Stromal cell of bone marrow (primary cell): Measurements from ENCODE around the gene SNRPD1.
"Not testable (repeated sequence)": the region's sequence is repeated elsewhere in the genome, so short reads cannot be mapped to it uniquely, and the experiment has no call there.

Experiments used
- DNase-seq: peaks from one replicate; pipeline ENCODE4 v3.0.0-alpha.2; 2012; ENCODE audit warnings: low read depth

SNRPD1 gene

DNA sequence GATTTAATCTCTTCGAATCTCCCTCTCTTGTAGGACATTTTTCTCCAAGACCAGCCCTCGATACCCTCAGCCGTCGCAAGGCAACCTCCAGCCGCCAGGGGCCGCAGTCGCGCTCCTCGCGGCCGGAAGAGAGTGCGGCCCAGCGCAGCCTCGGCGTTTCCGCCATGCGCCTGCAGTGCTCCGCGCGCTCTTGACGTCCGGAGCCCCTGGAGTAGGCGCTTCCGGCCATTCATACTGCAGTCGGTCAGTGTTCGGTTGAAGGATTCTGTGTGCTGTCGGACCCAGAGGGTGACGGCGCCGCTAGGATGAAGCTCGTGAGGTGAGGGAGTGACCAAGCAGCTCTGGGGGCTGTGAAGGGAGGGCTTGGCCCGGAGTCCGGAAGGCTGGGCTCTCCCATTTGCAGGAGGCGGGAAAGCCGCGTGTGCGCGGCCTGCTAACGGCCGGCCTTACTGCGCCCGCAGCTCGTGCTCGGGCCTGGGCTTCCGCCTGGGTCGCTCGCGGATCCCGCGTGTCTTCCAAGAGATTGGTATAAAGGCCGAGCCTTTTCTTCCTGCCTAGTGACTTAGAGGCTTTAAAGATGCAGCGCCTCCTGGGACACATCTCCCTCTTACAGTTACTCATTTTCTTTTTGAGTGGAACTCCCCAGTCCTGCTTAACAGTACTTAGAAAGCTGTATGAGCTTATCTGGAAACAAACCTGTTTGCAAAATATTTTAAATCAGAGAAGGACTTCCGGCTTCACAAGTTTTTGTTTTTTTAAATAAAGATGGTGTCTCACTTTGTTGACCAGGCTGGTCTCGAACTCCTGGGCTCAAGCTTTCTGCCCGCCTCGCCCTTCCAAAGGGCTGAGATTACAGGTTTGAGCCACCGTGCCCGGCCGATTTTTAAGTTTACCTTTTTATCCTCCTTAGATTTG lies at the start of gene SNRPD1:
Gene SNRPD1, plus strand, starts transcription at position 190 of the 915 bp plus-strand sequence. Its CDS starts 116 bp downstream, at position 306.
- peak; percentile 79 for DNase-seq

DNA sequence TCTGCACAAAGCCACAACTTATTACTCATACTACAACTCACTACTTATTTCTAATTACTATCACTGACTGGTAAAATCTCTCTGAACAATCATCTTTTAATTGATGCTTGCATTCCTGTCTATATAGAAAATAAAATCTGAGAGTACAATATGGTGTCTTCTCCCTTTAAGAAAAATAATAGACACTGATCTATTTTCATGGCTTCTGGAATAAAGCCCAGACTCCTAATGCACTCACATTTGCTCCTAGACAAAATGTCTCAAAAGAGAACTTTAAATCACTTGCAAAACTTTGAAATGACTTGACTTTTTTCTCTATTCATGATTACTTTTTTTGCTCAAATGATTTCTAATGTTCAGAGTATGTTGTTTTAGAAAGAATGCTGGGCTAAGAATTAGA lies 40.3 kb upstream of the SNRPD1 start:
- DNase-seq, result peak; percentile 9

DNA sequence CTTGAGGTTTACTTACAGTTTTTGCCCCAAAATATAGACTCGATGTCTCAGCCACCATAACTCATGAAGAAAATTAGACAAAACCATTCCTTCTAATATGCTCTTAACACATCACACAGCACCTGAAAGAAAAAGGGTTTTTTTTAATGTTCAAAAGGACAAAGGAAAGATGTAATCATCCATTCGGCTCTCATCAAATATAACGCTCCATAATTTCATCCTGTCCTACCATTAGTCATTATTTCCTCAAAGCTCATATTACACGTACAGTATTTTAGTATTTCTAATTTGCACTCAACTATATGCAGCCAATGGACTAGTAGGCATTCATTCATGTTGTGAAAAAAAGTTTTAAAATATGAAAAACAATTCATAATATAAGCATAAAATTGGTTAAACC lies 36.5 kb upstream of the SNRPD1 start:
- DNase-seq, result no peak

DNA sequence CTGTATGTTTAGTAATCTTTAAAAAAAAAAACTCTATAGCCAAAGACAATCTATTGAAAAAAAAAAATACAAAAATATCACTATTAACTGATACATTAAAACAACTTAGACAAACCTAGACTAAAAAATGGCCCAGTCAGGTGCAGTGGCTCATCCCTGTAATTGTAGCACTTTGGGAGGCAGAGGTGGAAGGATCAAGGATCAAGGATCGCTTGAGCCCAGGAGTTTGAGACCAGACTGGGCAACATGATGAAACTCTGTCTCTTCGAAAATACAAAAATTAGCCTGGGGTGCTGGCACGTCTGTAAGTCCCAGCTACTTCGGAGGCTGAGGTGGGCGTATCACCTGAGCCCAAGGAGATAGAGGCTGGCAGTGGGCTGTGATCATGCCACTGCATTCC lies 27.7 kb upstream of the SNRPD1 start:
- DNase-seq, result no peak

DNA sequence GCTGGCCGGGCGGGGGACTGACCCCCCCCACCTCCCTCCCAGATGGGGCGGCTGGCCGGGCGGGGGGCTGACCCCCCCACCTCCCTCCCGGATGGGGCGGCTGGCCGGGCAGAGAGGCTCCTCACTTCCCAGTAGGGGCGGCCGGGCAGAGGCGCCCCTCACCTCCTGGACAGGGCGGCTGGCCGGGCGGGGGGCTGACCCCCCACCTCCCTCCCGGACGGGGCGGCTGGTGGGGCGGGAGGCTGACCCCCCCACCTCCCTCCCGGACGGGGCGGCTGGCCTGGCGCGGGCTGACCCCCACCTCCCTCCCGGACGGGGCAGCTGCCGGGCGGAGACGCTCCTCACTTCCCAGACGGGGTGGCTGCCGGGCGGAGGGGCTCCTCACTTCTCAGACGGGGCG lies 19.8 kb upstream of the SNRPD1 start:
- DNase-seq, result not testable (repeated sequence)

DNA sequence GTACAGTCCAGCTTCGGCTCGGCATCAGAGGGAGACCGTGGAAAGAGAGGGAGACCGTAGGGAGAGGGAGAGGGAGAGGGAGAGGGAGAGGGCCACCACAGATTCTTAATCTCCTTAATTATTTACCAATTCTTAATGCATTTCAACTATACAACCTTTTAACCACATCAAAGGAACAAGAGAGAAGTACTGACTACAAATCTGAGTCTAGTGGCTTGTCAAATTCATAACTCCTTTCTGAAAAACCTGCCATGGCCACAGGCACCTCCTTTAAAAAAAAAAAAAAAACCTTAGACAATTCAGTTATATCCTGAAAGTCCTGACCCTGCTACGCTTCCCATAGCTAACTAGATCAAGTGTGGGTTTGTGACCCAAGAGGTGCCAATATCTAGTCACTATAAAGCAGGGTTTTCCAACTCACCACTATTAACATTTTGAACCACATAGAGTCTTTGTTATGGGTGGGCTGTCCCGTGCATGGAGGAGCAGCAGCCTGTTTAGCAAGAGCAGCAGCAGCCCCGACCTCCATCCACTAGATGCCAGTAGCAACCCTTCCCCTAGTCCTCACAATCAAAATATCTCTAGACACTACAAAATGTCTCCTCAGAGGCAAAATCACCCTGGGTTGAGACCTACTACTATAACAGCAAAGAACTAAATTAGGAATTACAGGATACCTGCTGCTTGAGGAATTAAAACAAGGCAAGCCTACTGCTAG lies 18.4 kb upstream of the SNRPD1 start:
- DNase-seq, result no peak

DNA sequence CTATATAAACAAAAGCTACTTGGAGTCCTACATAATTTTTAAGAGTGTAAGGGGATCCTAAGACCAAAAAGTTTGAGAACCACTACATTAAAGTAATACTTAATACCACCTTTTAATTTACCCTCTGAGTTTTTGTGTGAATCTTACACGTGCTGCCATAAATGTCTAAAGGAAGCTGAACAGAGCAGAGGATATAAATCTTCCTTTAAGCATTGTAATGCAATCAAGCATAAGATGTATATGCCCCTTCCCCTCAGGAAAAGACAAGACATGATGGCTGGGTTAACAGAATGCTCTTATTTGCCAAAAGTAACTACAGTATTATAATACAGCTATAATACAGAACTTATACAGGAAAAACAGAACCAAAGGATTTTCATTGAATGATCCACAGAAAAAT lies 14.5 kb upstream of the SNRPD1 start:
- DNase-seq, result no peak

DNA sequence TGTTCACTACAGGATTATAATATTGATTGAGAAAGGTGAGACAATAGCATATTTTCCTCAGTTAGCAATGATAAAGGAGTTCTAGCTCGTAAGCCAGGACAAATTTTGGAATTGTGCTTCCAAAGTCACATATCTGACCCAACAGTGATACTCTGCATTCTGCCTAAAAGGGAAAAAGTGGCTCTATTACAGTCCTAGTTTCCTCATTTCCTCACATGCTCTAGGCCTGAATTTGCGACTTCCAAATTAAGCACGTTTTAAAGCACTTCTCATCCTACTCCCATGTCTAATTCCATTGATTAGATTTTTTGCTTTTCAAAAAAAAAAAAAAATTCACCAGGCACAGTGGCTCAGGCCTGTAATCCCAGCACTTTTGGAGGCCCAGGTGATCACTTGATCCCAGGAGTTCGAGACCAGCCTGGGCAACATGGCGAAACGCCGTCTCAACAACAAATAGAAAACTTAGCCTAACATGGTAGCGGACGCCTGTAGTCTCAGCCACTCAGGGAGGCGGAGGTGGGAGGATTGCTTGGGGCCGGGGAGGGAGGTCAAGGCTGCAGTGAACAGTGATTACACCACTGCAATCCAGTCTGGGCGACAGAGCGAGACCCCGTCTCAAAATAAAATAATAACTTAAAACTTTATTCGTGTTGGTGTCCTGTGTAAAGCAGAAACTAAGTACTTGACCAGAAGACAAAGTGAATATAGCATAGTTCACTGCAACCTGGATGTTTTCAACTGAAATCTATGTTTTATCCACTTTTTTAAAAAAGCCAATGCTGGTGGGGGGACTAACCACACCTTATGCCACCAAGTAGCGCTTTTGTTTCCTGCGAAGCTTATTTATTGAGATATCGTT lies 13.2 kb upstream of the SNRPD1 start:
- DNase-seq, result no peak

DNA sequence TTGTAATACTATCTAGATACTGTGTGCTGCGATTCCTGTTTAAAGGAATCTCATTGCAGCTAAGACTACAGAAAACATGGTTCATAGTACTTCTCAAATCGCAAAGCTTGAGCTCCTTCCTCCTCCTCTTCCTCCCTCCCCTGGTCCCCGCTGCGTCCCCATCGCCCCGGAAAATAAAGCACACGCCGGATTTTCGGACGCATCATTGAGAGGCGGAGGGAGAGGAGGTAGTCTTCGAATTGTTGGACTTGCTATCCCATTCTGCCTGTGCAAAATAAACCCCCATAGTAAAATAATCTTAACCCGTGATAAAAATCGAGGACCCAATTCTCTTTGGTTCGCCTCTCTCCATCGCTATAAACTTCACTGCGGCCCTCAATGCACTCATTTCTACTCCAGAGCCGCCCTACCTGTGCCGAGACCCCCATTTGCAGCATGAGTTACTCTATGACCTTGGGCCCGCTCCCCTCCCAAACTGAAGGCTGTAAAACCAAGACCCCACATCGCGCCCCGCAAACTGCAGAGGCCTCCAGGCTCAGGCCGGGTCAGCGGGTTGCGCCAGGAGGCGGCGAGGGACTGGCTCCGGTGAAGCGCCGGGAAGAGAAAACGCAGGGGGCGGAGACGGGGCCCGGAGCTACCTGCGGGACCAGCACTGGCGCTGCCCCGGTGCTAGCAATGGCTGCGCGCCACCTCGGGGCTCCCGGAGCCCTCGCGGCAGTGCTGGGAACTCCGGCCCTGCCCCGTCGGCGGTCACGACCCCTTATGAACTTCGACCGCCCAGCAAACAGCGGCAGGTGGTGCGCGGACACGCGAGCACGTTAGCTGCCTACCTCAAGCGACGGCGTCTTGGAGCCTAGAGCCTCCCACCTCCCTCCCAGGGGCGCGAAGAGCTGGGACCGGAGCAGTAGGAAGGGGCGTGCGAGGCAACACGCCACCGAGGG lies 12.3 kb upstream of the SNRPD1 start:
- no peak for DNase-seq

DNA sequence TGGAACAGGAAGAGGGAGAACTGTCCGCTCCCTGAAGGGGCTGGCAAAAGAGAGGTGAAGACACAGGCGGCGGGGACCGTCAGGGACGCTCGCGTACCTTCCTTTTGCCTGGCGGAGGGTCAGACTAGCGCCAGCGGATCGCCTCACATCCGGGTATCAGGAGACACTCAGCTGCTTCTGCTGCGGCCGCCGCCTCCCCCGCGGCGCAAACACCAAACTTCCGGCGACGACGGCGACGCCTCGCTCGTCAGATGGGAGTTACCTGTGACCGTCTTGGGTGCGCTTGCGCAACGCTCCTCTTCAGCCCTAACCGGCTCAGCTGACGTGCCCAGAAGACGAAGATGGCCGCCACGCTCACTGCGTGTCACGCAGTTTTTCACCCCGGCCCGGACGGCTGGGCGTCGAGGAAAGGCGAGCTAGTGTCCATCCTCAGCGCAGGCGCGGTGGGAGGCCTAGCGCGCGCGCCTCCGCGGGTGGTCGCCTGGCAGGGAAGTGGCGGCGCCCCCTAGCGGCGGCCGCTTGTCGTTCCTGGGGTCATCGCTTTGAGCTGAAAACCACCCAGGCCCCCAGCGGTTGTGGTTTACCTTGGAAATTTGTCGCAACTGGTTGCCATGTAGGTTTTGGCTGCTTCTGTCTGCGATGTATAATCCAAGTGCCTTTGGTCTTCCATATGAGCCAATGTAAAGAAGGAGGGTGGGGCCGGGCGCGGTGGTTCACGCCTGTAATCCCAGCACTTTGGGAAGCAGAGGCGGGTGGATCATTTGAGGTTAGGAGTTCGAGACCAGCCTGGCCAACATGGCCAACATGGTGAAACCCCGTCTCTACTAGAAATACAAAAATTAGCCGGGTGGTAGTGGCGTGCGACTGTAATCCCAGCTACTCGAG lies 11.3 kb upstream of the SNRPD1 start, which contains the start of gene ESCO1:
Gene ESCO1, minus strand, starts transcription at position 179 of the 885 bp plus-strand sequence. CDS start 25,861 bp downstream, outside the sequence.
- peak; percentile 92 for DNase-seq

DNA sequence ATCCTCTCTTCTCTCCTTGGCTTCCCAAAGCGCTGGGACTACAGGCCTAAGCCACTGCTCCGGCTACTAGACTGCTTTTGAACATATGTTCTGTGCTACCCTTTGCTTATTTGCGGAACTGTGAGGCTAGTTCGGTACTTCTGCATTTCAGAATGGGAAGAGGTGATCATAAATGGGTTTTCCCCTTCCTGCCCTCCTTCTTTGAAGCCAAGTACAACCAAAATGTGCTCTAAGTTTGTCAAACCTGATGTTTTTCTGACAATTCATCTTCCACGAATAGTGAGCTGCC lies 9.9 kb upstream of the SNRPD1 start:
- no peak for DNase-seq

DNA sequence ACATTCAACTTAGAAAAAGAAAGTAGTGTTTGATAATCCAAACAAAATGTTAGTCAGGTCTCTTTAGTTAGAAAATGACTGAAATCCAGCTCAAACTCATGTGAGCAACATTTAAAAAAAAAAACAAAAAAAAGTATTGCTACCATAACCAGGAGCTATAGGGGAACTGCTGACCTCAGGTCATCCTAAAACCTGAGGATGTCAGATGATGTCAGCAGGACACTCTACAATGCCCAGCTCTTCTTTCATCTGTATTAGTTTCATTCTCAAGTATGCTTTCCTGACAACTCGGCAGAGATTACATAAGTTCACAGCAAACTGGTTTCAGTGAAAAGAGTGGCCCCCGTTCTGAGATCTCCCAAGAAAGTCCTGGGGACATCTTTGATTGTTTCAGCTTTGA lies 7.4 kb upstream of the SNRPD1 start:
- no peak for DNase-seq

DNA sequence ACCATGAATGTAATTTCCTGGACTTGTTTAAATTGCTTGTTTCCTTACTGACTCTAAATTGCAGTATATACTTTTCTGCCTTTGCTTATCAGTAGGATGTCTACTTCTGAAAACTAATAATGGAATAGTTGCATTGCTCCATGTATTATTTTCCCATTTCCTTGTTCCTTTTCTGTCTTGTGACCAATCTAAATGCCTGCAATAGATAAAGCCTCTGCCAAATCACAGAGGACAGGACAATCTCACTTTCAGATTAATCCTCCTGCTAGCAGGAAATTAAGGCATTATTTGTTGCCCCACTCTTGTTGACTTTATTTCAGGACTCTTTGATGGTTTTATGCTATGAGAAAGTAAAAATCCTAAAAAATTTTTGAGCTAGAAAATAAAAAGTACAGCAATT lies 6.9 kb upstream of the SNRPD1 start:
- DNase-seq, result no peak

DNA sequence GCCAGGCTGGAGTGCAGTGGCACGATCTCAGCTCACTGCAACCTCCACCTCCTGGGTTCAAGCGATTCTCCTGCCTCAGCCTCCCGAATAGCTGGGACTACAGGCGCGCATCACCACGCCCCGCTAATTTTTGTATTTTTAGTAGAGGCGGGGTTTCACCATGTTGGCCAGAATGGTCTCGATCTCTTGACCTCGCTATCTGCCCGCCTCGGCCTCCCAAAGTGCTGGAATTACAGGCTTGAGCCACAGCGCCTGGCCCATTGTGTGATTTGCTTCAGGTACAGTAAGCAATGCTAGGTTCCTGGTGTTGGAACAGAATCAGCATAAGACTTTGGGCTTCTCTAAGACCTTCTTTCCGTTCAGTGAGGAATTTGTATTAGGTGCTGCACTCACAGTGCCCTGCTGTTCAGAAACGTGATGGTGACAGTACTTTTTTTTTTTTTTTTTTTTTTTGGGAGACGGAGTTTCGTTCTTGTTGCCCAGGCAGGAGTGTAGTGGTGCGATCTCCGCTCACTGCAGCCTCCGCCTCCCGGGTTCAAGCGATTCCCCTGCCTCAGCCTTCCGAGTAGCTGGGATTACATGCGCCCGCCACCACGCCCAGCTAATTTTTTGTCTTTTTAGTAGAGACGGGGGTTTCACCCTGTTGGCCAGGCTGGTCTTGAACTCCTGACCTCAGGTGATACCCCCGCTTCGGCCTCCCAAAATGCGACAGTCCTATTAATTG lies 551 bp upstream of the SNRPD1 start:
- not testable (repeated sequence) for DNase-seq

DNA sequence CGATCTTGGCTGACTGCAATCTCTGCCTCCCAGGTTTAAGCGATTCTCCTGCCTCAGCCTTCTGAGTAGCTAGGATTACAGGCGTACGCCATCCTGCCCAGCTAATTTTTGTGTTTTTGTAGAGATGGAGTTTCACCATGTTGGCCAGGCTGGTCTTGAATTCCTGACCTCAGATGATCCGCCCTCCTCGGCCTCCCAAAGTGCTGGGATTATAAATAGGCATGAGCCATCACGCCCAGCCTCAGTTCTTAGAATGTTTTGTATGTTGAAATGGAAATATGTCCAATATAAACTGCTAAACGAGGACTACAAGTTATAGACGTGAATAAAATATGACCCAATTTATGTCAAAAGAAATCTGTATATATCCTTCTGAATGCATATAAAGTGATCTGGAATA lies 9.5 kb downstream of the SNRPD1 start:
- DNase-seq, result not testable (repeated sequence)

DNA sequence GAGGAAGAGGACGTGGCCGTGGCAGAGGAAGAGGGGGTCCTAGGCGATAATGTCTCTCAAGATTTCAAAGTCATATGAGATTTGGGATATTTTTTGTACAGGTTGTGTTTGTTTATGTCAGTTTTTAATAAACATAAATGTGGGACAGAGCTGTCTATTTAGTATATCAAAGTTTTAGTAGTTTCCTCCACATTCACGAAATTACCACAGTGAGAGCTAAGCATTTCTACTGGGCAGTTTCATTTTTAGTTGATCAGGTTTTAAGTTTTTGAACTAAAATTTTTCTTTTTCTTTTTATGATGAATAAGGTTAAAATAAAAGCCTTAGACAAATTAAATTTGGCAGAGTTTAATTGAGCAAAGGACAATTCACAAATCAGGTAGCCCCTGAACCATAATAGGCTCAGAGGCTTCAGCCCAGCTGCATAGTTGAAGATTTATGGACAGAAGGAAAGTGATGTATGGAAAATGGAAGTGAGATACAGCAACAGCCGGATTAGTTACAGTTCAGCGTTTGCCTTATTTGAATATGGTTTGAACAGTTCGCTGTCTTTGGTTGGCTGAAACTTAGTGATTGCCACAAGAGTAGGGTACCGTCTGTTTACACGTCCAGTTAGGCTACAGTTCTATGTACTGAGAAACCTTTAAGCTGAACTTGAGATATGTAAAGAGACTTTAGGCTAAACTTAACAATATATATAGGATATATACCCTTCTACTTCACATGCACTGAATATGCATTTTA lies 17.1 kb downstream of the SNRPD1 start:
- no peak for DNase-seq

DNA sequence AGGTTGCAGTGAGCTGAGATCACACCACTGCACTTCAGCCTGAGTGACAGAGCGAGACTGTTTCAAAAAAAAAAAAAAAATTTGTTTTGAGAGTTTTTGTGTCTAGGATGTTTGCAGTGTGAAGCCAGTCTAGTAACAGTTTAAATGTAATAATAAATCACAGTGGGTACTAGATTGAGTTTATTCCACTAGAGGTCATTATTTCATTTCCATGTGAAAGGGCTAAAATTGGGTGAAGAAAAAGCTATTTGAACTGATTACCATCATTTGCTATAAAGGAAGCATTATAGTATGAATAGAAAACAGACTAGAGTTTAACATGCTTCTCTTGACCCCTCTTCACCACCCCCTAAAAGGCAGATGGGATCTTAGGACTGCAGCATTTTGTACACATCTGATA lies 20.3 kb downstream of the SNRPD1 start:
- no peak for DNase-seq

DNA sequence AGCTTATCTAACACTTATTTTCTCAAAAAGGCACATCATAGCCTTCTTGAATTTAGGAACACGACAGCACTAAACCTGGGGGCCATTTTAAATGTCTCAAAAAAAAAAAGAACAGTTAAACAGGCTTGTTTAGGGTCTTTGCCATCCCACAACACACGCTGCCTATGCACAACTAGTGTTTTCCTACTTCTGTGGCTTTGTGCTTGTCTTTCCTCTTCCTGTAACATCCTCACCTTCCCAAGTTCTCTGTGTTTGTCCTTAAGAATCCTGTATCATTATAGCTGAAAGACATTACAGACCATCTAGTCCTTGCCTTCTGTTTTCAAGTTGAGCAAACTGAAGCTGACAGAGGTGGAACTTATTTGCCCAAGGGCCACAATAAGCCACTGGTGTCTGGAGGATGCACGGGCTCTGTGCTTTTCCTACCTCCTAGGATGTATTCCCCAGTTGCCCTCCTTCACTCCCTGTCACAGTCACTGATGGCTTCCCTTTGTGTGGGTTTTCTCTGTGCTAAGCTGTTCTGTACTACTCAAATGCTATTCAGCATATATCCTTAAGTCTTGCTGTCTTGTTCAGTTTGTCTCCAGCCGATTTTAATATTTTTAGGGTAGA lies 22.6 kb downstream of the SNRPD1 start:
- no peak for DNase-seq
